ENCODE measurements around the gene PSME2. TPM values are rescaled to one million over a fixed set of nuclear protein-coding genes. Genes with fewer than 3 reads are reported as not detected.

PSME2 gene
- total RNA-seq, 1 donor from 2014 or later = 125 TPM

DNA sequence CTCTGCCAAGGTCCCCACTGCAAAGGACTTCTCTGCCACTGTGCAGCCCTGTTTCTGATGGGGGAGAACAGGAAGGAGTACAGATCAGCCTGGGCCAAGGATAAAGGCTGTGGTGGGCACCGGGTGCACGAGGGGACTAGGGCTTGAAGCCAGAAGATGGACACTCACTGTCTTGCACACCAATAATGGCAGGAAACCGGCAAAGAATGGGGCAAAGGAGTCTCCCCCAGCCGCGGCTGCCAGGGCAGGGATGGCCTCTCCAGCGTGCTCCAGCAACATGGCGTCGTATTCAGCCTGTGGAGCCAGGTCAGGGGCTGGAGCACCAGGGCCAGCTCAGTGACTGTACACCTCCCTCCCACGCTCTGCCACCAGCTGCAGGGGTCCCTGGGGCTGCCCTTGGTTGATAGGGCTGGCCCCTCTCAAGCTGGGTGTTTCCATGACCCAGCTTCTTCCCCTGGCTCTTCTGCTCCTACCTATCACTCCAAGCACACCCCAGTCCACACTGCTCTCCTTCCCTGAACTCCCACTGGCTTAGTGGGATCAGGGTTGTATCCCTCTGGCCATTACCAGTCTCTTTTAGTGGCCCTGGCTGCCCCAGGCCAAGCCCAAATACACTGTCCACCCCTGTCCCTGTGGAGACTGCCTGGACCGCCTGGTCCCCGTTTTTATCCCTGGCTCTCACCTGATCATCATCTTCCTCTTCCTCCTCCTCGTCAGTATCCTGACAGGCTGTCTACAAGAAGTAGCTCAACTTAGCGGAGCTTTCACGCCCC is 35.9 kb upstream of the PSME2 start:
- TF ChIP-seq CTCF (conservative IDR thresholded peaks at IDR 0.05) = no peak
- Mint-ChIP-seq H3K27me3 (ENCODE audit: low read depth) (peaks cover 2% of the 10 kb centered on the region), H3K27ac (ENCODE audit: unreplicated experiment) (no peak overlapping the region), H3K36me3 (ENCODE audit: low read depth) (peaks cover 6% of the 10 kb centered on the region), H3K4me1 (peaks cover 7% of the 10 kb centered on the region), H3K4me3 (peak overlapping the region; percentile 51), H3K9me3 (no peaks in the 10 kb centered on the region)
- DNase-seq (ENCODE audit: low read depth, low spot score) = no peak

DNA sequence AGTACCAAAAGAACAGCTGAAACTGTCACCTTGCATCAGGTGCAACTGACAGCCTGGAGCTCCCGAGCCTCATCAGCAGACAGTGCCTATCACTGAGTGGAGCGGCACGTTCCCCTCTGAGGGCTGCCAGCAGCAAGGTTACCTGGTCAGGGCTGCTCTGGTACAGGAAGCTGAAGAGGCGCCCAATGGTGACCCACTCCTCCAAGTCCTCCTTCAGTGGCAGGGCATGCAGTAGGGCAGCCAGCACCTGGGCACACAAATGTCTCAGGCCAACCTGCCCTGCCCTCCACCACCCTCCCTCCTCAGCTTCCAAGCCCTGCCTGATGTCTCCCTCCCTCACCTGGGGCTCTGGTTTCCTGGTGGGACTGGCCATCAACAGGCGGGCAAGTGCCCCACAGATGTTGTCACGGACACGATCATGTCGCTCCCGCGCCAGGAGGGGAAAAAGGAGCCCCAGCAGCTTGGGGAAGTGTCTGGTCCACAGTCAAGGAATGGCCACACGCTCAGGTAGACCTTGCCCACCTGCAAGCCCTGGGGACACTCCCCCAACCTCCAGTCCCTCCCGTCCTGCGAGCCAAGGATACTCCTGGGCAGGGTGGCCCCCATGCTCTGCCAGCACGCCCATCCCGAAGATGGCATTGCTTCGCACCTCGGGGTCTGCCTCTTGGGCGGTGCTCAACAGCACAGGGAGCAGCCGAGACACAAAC is 35.1 kb upstream of the PSME2 start:
- Mint-ChIP-seq H3K4me1 (peaks cover 4% of the 10 kb centered on the region), H3K27me3 (ENCODE audit: low read depth) (peaks cover 2% of the 10 kb centered on the region), H3K9me3 (no peaks in the 10 kb centered on the region), H3K4me3 (peak overlapping the region; percentile 70), H3K36me3 (ENCODE audit: low read depth) (peaks cover 6% of the 10 kb centered on the region), H3K27ac (ENCODE audit: unreplicated experiment) (no peak overlapping the region)
- no peak for TF ChIP-seq CTCF (conservative IDR thresholded peaks at IDR 0.05)
- no peak for DNase-seq (ENCODE audit: low read depth, low spot score)

GRCh38 chr14:24179961-24180796 is 33.8 kb upstream of the PSME2 start:
- no peak overlapping the region for H3K27ac Mint-ChIP-seq (ENCODE audit: unreplicated experiment)
- peaks cover 2% of the 10 kb centered on the region for H3K27me3 Mint-ChIP-seq (ENCODE audit: low read depth)
- H3K4me1 Mint-ChIP-seq = peaks cover 4% of the 10 kb centered on the region
- no peak for DNase-seq (ENCODE audit: low read depth, low spot score)
- H3K36me3 Mint-ChIP-seq (ENCODE audit: low read depth) = peaks cover 6% of the 10 kb centered on the region
- no peaks in the 10 kb centered on the region for H3K9me3 Mint-ChIP-seq
- H3K4me3 Mint-ChIP-seq = peak overlapping the region; percentile 70
- TF ChIP-seq CTCF (conservative IDR thresholded peaks at IDR 0.05) = no peak

- Mint-ChIP-seq H3K27ac (ENCODE audit: unreplicated experiment) (no peak overlapping the region), H3K4me3 (peak overlapping the region; percentile 72)
Measured at GRCh38 chr14:24179294-24179960, 33.0 kb upstream of the PSME2 start.

More at GRCh38 chr14:24179294-24179960, 33.0 kb upstream of the PSME2 start:
- Mint-ChIP-seq H3K4me1 (peaks cover 8% of the 10 kb centered on the region), H3K36me3 (ENCODE audit: low read depth) (peaks cover 10% of the 10 kb centered on the region), H3K9me3 (no peaks in the 10 kb centered on the region), H3K27me3 (ENCODE audit: low read depth) (peaks cover 2% of the 10 kb centered on the region)
- DNase-seq (ENCODE audit: low read depth, low spot score) = no peak
- TF ChIP-seq CTCF (conservative IDR thresholded peaks at IDR 0.05) = no peak

Measured in neural crest cell (in vitro differentiated cells).